ENCODE results near the gene IL17C.

The IL17C gene

GRCh38 chr16:88618182-88618955 lies 20.0 kb upstream of the IL17C start:
- DNase-seq (ENCODE audit: low read depth, low spot score) = no peak
- POLR2A ChIA-PET = no interaction called here
- TF ChIP-seq CTCF (IDR thresholded peaks at IDR 0.05; ENCODE audit: insufficient read depth, low read length, missing control alignments) = no peak
- CTCF ChIA-PET = interaction anchor here (0.9 to 1.5 kb wide), 3 partner anchors 8 to 119 kb away, joined by 3 to 6 read pairs (median 3); no protein-coding TSS in a partner anchor
- H3K4me3 ChIP-seq (ENCODE audit: low read depth, low read length) = no peak overlapping the region

- ChIA-PET POLR2A (interaction anchor here (0.6 kb wide), 2 partner anchors 104 to 1206 kb away, joined by 3 read pairs; no protein-coding TSS in a partner anchor), CTCF (interaction anchor here (1.3 to 1.6 kb wide), 3 partner anchors 9 to 119 kb away, joined by 3 to 6 read pairs (median 5); no protein-coding TSS in a partner anchor)
- no peak for TF ChIP-seq CTCF (IDR thresholded peaks at IDR 0.05; ENCODE audit: insufficient read depth, low read length, missing control alignments)
- no peak for DNase-seq (ENCODE audit: low read depth, low spot score)
- no peak overlapping the region for H3K4me3 ChIP-seq (ENCODE audit: low read depth, low read length)
Measured at GRCh38 chr16:88618956-88619667, 19.3 kb upstream of the IL17C start.

GRCh38 chr16:88619859-88620815 lies 18.2 kb upstream of the IL17C start:
- no peak for TF ChIP-seq CTCF (IDR thresholded peaks at IDR 0.05; ENCODE audit: insufficient read depth, low read length, missing control alignments)
- ChIA-PET CTCF (interaction anchor here (1.1 to 1.6 kb wide), 3 partner anchors 9 to 13 kb away, joined by 3 to 6 read pairs (median 5); no protein-coding TSS in a partner anchor), POLR2A (no interaction called here)
- no peak overlapping the region for H3K4me3 ChIP-seq (ENCODE audit: low read depth, low read length)
- no peak for DNase-seq (ENCODE audit: low read depth, low spot score)

- TF ChIP-seq CTCF (IDR thresholded peaks at IDR 0.05; ENCODE audit: insufficient read depth, low read length, missing control alignments) = no peak
- ChIA-PET CTCF (no interaction called here), POLR2A (no interaction called here)
- no peak for DNase-seq (ENCODE audit: low read depth, low spot score)
- no peak overlapping the region for H3K4me3 ChIP-seq (ENCODE audit: low read depth, low read length)
Measured at GRCh38 chr16:88622125-88622524, 16.2 kb upstream of the IL17C start.

- no peak for DNase-seq (ENCODE audit: low read depth, low spot score)
- H3K4me3 ChIP-seq (ENCODE audit: low read depth, low read length) = no peak overlapping the region
- ChIA-PET CTCF (no interaction called here), POLR2A (no interaction called here)
- TF ChIP-seq CTCF (IDR thresholded peaks at IDR 0.05; ENCODE audit: insufficient read depth, low read length, missing control alignments) = no peak
Measured at GRCh38 chr16:88622866-88623265, 15.5 kb upstream of the IL17C start.

Measured in AG04449 (cell line).